GM19023 (cell line): Measurements from ENCODE around the gene DTNB.

Experiments
- ATAC-seq: cut with Tn5 transposase; IDR thresholded peaks from one replicate; pipeline ENCODE4 v1.9.1; 2021; ENCODE audit warnings: mild to moderate bottlenecking, moderate library complexity; ENCODE audit not compliant: unreplicated experiment

The DTNB gene

DNA sequence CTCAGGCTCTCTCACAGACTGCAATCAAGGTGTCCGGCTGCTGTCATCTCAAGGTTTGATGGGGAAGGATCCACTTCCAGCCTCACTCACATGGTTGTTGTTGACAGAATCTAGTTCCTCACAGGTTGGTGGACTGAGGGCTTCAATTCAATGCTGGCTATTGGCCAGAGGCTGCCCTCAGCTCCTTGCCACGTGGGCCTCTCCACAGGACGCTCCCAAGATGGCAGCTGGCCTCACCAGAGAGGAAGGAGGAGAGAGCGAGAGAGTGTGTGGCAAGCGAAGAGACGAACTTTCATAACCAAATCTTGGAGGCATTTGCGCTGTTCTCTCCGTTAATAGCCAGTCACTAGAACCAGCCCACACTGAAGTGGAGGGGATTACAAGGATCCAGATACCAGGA lies 318.1 kb downstream of the DTNB start:
- no peak for ATAC-seq

- ATAC-seq = no peak
Observed at GRCh38 chr2:25354116-25354515, 319.3 kb downstream of the DTNB start.

DNA sequence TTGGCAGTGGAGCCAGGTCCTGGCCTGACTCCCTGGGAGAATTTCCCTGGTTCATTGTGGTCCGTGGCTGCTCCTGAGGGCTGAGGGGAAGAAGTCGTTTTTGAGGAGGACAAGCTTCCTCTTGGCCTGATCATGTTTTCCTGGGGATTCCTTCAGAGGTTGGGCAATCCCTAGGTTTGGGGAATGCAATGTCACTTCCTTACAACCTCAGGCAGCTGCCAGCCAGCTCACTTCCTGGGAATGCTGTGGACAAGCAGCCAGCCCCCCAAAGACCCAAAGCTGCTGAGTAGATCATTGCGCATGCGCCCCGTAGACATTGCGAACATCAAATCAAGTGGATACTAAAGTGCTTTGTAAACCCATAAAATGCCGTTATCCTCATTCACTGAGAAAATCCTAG lies 324.0 kb downstream of the DTNB start:
- no peak for ATAC-seq

DNA sequence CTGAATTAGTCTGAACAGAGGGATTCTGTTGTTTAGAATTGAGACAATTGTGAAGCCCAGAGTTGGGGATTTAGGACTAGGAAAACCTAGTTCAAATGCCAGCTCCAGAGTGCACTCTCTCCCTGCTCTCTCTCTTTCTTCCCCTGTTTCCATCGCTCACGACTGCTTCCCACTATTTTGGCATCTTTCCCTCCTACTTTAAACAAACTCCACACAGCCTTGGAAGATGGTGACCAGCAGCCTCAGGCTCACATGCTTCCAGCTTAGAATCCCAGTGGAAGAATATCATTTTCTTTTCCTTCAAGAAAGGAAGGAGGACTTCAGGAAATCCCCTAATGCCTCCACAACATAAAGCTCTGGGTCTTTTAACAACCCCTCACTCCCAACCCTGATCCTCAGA lies 325.5 kb downstream of the DTNB start:
- ATAC-seq = no peak

- ATAC-seq = no peak
Observed at GRCh38 chr2:25347205-25347815, 326.1 kb downstream of the DTNB start.

GRCh38 chr2:25343187-25343825 lies 330.1 kb downstream of the DTNB start:
- no peak for ATAC-seq

GRCh38 chr2:25342372-25343186 lies 330.8 kb downstream of the DTNB start:
- peak; percentile 75 for ATAC-seq

- peak; percentile 34 for ATAC-seq
Observed at GRCh38 chr2:25341753-25342371, 331.5 kb downstream of the DTNB start, which contains the start of gene DNMT3A. TSS of gene DNMT3A (minus strand) at chr2:25341925. CDS start at chr2:25313984, 27,941 bp downstream.

GRCh38 chr2:25341011-25341727 lies 332.2 kb downstream of the DTNB start:
- peak; percentile 21 for ATAC-seq

DNA sequence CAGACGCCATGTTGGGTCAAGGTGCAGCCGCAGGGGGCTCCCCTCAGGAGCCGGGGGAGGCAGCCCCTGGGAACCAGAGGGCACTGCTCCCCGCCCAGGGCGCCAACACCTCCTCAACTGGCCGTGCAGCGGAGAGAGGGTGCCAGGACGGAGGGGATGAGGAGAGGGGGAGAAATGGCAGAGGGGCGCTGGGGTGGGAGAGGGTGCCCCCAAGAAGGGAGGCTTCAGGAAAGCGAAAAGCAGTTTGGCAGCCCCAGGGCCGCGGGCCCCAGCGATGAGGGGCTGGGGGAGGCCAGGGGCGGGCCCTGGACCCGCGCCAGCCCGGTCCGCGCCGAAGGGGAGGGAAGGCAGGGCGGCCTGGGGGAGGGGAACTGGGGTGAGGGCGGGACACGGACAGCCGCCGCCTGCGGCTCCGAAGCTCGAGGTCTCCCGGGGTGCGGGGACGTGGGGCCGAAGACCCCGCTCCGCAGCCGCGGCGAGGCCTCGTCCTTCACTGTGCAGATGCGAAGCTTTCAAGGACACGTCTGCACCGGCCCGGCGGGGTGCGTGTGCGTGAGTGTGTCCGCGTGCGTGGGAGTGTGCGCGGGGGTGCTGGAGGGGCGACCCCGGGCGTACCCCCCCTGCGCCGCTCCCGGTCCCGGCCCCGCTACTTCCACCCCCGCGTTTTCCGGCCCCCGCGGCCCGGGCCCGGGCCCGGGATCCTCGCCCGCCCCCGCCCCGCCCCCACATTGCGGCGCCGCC lies 333.0 kb downstream of the DTNB start:
- no peak for ATAC-seq

- no peak for ATAC-seq
Observed at GRCh38 chr2:25339791-25340180, 333.6 kb downstream of the DTNB start.

DNA sequence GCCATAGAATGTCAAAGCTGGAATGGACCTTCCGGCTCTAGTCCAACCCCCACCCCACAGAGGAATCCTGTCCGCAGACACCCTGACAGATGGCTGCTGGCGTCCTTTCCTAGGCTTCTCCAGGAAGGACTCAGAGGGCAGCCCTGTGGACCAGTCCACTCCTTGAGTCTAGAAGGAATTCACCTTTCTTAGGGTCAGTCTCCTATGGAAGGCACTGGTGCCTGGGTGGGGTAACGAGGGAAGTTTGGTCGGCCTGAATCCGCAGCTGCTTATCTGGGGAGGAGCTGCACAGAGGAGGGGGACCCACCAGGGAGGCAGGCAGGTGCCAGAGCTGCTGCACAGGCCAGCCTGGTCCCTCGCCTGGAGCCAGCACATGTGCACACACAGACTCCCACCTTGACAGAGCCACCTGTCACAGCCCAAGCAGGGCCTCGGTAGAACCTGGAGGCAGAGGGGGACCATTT lies 334.1 kb downstream of the DTNB start:
- no peak for ATAC-seq

DNA sequence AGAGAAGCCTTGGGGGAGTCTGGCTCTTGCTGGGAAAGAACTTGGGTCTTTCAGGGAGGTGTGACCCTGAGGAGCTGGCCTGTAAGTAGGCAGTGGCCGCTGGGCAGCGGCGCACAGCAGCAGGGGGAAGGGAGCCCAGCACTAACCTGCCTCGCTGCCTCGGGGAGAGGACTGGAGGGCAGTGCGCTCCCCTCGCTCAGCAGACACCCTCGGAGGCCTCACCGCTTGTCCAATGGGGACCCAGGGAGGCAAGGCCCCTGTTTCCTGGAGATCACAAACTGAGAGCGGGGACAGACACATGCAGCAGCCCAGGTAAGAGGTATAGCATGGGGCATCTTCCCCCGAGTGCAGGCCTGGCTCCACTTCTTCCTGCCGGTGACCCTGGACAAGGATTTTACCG lies 335.0 kb downstream of the DTNB start:
- ATAC-seq = no peak

DNA sequence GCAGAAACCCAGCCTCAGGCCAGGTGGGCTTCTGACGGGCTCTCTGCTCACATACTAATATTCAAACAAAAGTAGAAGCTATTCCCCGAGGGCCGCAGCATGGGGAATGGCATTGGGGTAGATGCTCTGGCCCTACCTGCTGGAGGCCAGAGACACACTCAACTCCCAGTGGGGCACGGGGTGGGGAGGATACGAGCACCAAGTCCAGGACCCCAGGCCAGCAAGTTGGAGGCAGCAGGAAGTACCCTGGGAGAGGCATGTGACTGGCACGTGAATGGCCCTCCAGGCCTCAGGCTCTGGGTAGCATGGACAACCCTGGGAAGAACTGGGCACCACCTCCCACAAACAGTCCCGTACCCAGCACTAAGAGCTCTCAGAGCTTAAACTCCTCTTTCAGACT lies 335.5 kb downstream of the DTNB start:
- no peak for ATAC-seq

DNA sequence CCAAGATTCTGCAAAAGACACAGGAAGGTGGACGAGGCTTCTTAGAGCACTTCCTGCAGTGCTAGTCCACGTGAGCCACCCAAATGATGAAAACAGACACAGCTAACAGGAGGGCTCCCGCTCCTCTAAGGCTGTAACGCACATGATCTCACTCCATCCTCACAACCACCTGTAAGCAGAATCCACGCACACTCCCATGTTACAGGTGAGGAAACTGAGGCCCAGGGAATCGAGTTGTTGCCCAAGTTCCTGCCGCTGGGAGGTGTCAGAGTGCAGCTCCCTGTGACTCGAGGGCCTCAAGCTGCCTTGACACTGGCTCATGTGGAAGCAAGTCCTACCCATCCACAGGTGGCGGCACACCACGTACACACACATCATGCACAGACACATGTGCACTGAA lies 336.1 kb downstream of the DTNB start:
- no peak for ATAC-seq

- ATAC-seq = no peak
Observed at GRCh38 chr2:25336383-25336841, 337.0 kb downstream of the DTNB start.

GRCh38 chr2:25335971-25336370 lies 337.4 kb downstream of the DTNB start:
- no peak for ATAC-seq

- ATAC-seq = no peak
Observed at GRCh38 chr2:25335204-25335603, 338.2 kb downstream of the DTNB start.

DNA sequence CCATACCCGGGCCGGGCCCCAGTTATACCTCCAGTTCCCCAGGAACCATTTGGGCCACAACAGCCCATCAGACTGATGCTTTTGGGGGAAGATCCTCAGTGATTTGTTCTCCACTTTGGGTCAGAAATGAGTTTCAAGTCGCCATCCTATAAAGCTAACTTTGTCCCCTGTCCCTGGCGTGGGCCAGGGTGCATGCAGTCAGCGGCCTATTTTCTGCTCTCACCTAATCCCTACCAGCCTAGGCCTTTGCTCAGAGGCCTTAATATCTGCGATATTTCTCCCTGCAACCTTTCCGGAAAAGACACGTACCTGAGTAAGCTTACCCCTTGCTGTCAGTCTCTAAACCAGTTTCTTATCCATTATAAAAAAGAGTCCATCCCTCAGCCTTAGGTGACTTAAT lies 338.9 kb downstream of the DTNB start:
- no peak for ATAC-seq

- no peak for ATAC-seq
Observed at GRCh38 chr2:25333981-25334380, 339.4 kb downstream of the DTNB start.
